ENCODE results near the gene NLGN1. TPM values are rescaled to one million over a fixed set of nuclear protein-coding genes. Genes with fewer than 3 reads are reported as not detected.
A peak's percentile ranks its signal among the peaks of the same experiment; 100 is the strongest.

The NLGN1 gene
- total RNA-seq, 1 experiment from 2014 or later: 5.2 TPM

DNA sequence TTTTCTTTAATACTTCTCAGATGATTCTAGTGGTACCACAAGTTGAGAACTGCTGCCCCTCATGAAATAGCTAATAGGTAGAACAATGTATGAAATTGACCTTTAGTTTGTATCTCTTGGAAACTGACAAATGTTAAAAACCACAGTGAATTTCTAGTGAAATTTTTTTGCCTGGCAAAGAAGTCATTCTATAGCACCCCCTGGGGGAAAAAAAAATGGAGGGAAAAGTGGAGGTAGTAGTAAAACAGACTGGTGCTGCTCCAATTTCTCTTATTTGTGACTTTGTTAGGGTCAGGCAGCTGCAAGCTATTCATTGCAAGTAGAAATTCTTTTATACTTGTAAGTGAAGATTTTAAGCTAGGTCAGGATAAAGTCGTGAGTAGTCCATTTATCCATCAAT lies 605.0 kb downstream of the NLGN1 start:
- no peak overlapping the region for H3K27ac Mint-ChIP-seq
- Histone ChIP-seq H2BK12ac (ENCODE audit: insufficient read length, low read depth, low read length) (no peak overlapping the region), H3K4ac (ENCODE audit: low read depth, low read length) (no peak overlapping the region), H3K27ac (ENCODE audit: insufficient read length, low read depth, low read length) (no peak overlapping the region), H4K5ac (ENCODE audit: insufficient read length, low read depth, low read length) (no peak overlapping the region), H2BK120ac (ENCODE audit: low read depth, low read length, poor library complexity, severe bottlenecking) (no peak overlapping the region), H2BK5ac (ENCODE audit: insufficient read length, low read length) (no peak overlapping the region), H3K27me3 (ENCODE audit: insufficient read depth, low read length) (no peaks in the 10 kb centered on the region), H3T11ph (ENCODE audit: low read length) (no peak overlapping the region), H4K91ac (ENCODE audit: insufficient read length, low read depth, low read length) (no peak overlapping the region), H3K4me2 (ENCODE audit: insufficient read depth, insufficient read length, low read length) (no peak overlapping the region), H2AK5ac (ENCODE audit: insufficient read length, low read length) (no peak overlapping the region), H3K23ac (ENCODE audit: insufficient read length, low read depth, low read length) (no peak overlapping the region), H2BK20ac (ENCODE audit: low read depth, low read length, poor library complexity, severe bottlenecking) (no peak overlapping the region), H4K20me1 (ENCODE audit: control insufficient read depth, insufficient read depth, insufficient read length) (no peaks in the 10 kb centered on the region), H3K79me1 (ENCODE audit: insufficient read depth, low read depth, low read length, poor library complexity, severe bottlenecking) (no peaks in the 10 kb centered on the region), H2BK15ac (ENCODE audit: low read depth, low read length) (no peak overlapping the region), H3K9ac (ENCODE audit: extremely low read depth, insufficient read length, low read length) (no peak overlapping the region), H3K9me3 (ENCODE audit: control insufficient read depth, low read depth, low read length) (no peaks in the 10 kb centered on the region), H3K14ac (ENCODE audit: insufficient read depth, low read length) (no peak overlapping the region), H3K56ac (ENCODE audit: insufficient read length, low read depth, low read length) (no peak overlapping the region), H3K79me2 (ENCODE audit: insufficient read depth, low read length) (no peaks in the 10 kb centered on the region), H3K4me1 (ENCODE audit: insufficient read depth, low read length) (no peaks in the 10 kb centered on the region), H2AFZ (ENCODE audit: low read length) (no peak overlapping the region), H4K8ac (replicated peaks; ENCODE audit: insufficient read length, low read depth, low read length) (no peak overlapping the region), H3K18ac (ENCODE audit: insufficient read length, low read depth, low read length) (no peak overlapping the region), H3K23me2 (ENCODE audit: insufficient read length, low read depth, low read length, poor library complexity, severe bottlenecking) (no peaks in the 10 kb centered on the region)
- WGBS (ENCODE audit: extremely low coverage, insufficient read length, low lambda C conversion rate): no CpG with 5 or more reads among the region's 1 CpG
- H3K4me1 Mint-ChIP-seq: peaks cover 6 to 8% of the 10 kb centered on the region in 2 experiments
- no peaks in the 10 kb centered on the region; a peak in 1 of 7 replicates for H3K36me3 Mint-ChIP-seq (ENCODE audit: insufficient read depth in 1 of 3, low read depth in 3 of 3)
- TF ChIP-seq, protein P1, sequence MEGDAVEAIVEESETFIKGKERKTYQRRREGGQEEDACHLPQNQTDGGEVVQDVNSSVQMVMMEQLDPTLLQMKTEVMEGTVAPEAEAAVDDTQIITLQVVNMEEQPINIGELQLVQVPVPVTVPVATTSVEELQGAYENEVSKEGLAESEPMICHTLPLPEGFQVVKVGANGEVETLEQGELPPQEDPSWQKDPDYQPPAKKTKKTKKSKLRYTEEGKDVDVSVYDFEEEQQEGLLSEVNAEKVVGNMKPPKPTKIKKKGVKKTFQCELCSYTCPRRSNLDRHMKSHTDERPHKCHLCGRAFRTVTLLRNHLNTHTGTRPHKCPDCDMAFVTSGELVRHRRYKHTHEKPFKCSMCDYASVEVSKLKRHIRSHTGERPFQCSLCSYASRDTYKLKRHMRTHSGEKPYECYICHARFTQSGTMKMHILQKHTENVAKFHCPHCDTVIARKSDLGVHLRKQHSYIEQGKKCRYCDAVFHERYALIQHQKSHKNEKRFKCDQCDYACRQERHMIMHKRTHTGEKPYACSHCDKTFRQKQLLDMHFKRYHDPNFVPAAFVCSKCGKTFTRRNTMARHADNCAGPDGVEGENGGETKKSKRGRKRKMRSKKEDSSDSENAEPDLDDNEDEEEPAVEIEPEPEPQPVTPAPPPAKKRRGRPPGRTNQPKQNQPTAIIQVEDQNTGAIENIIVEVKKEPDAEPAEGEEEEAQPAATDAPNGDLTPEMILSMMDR (conservative IDR thresholded peaks at IDR 0.05): peak; percentile 57
- no peaks in the 10 kb centered on the region for H3K27me3 Mint-ChIP-seq (ENCODE audit: low read depth)
- DNase-seq: no peak
- H3K4me3 Mint-ChIP-seq: no peak overlapping the region
- H3K9me3 Mint-ChIP-seq: no peaks in the 10 kb centered on the region

All from H9 (cell line).